ENCODE measurements around the gene PARD3.

The PARD3 gene

GRCh38 chr10:34178196-34178595 lies 636.9 kb downstream of the PARD3 start:
- DNase-seq (ENCODE audit: extremely low spot score, insufficient read length, low read depth), result no peak
- FAIRE-seq, result no peak

- no peak for DNase-seq (ENCODE audit: extremely low spot score, insufficient read length, low read depth)
- no peak for FAIRE-seq
Observed at GRCh38 chr10:34177445-34177844, 637.7 kb downstream of the PARD3 start.

- DNase-seq (ENCODE audit: extremely low spot score, insufficient read length, low read depth), result no peak
- no peak for FAIRE-seq
Observed at GRCh38 chr10:34176351-34176750, 638.7 kb downstream of the PARD3 start.

GRCh38 chr10:34175121-34175520 lies 640.0 kb downstream of the PARD3 start:
- DNase-seq (ENCODE audit: extremely low spot score, insufficient read length, low read depth) (no peak), FAIRE-seq (no peak)

GRCh38 chr10:34172936-34173533 lies 642.1 kb downstream of the PARD3 start:
- FAIRE-seq, result no peak
- DNase-seq (ENCODE audit: extremely low spot score, insufficient read length, low read depth), result no peak

GRCh38 chr10:34171957-34172527 lies 643.1 kb downstream of the PARD3 start:
- no peak for DNase-seq (ENCODE audit: extremely low spot score, insufficient read length, low read depth)
- FAIRE-seq, result no peak

- FAIRE-seq, result no peak
Observed at GRCh38 chr10:34169677-34170076, 645.4 kb downstream of the PARD3 start.

GRCh38 chr10:34169131-34169530 lies 646.0 kb downstream of the PARD3 start:
- no peak for DNase-seq (ENCODE audit: extremely low spot score, insufficient read length, low read depth)
- no peak for FAIRE-seq

More at GRCh38 chr10:34169677-34170076, 645.4 kb downstream of the PARD3 start:
- DNase-seq (ENCODE audit: extremely low spot score, insufficient read length, low read depth), result no peak

- FAIRE-seq (no peak), DNase-seq (ENCODE audit: extremely low spot score, insufficient read length, low read depth) (no peak)
Observed at GRCh38 chr10:34168439-34168838, 646.7 kb downstream of the PARD3 start.

GRCh38 chr10:34166823-34167222 lies 648.3 kb downstream of the PARD3 start:
- DNase-seq (ENCODE audit: extremely low spot score, insufficient read length, low read depth) (no peak), FAIRE-seq (no peak)

GRCh38 chr10:34166354-34166753 lies 648.7 kb downstream of the PARD3 start:
- DNase-seq (ENCODE audit: extremely low spot score, insufficient read length, low read depth) (no peak), FAIRE-seq (no peak)

GRCh38 chr10:34164029-34164428 lies 651.1 kb downstream of the PARD3 start:
- FAIRE-seq (no peak), DNase-seq (ENCODE audit: extremely low spot score, insufficient read length, low read depth) (no peak)

GRCh38 chr10:34163075-34163905 lies 651.8 kb downstream of the PARD3 start:
- FAIRE-seq (no peak), DNase-seq (ENCODE audit: extremely low spot score, insufficient read length, low read depth) (no peak)

GRCh38 chr10:34161777-34162370 lies 653.2 kb downstream of the PARD3 start:
- no peak for FAIRE-seq

GRCh38 chr10:34160595-34160994 lies 654.5 kb downstream of the PARD3 start:
- FAIRE-seq (no peak), DNase-seq (ENCODE audit: extremely low spot score, insufficient read length, low read depth) (no peak)

More at GRCh38 chr10:34161777-34162370, 653.2 kb downstream of the PARD3 start:
- no peak for DNase-seq (ENCODE audit: extremely low spot score, insufficient read length, low read depth)

- FAIRE-seq (no peak), DNase-seq (ENCODE audit: extremely low spot score, insufficient read length, low read depth) (no peak)
Observed at GRCh38 chr10:34157501-34157900, 657.6 kb downstream of the PARD3 start.

GRCh38 chr10:34156781-34157425 lies 658.2 kb downstream of the PARD3 start:
- DNase-seq (ENCODE audit: extremely low spot score, insufficient read length, low read depth) (no peak), FAIRE-seq (no peak)

- no peak for FAIRE-seq
- DNase-seq (ENCODE audit: extremely low spot score, insufficient read length, low read depth), result no peak
Observed at GRCh38 chr10:34155812-34156211, 659.3 kb downstream of the PARD3 start.

- FAIRE-seq (no peak), DNase-seq (ENCODE audit: extremely low spot score, insufficient read length, low read depth) (no peak)
Observed at GRCh38 chr10:34154383-34154900, 660.7 kb downstream of the PARD3 start.
